HFFc6 (cell line): ENCODE results near the gene CPLX3. TPM values are rescaled to one million over a fixed set of nuclear protein-coding genes. Genes with fewer than 3 reads are reported as not detected.

ENCODE experiments used
- DNase-seq: peaks from one replicate; pipeline ENCODE4 v3.0.0-alpha.2; 2018
- H3K27ac Mint-ChIP-seq: 2 replicates; pipeline ENCODE4 v1.8.0; 2020; ENCODE audit warnings: mild to moderate bottlenecking, mixed read lengths
- H3K27me3 Mint-ChIP-seq: 2 replicates; pipeline ENCODE4 v1.8.0; 2021; ENCODE audit warnings: mild to moderate bottlenecking, moderate library complexity, mixed read lengths; ENCODE audit not compliant: insufficient read depth
- H3K36me3 Mint-ChIP-seq: 2 replicates; pipeline ENCODE4 v1.8.0; 2021; ENCODE audit warnings: low read depth, mixed read lengths
- H3K4me1 Mint-ChIP-seq: 2 replicates; pipeline ENCODE4 v1.8.0; 2020; ENCODE audit warnings: low read depth, mixed read lengths
- H3K4me3 Mint-ChIP-seq: 2 replicates; pipeline ENCODE4 v1.8.0; 2020; ENCODE audit warnings: mild to moderate bottlenecking, moderate library complexity, mixed read lengths
- H3K9me3 Mint-ChIP-seq: 2 replicates; pipeline ENCODE4 v1.8.0; 2020; ENCODE audit warnings: mild to moderate bottlenecking, mixed read lengths
- long read RNA-seq: library from polyadenylated mRNA; unstranded; transcript quantifications from one replicate; pipeline ENCODE4 v2.0.0, GENCODE V29; 2019
- total RNA-seq, 6 experiments: library from RNA; stranded (reverse); fragmentation: NEBNext Ultra II Directional; extraction: Animal tissue kit (Norgen Biotek cat#: 25700); gene quantifications; 2 replicates in 1 of 6; 3 replicates in 5 of 6; pipeline ENCODE4 v1.2.3, GENCODE V29; 2021
- TF ChIP-seq, protein P1 (sequence below): fragments of 200-600 bp; sonication (generic); IDR thresholded peaks from 2 replicates; pipeline ENCODE4 v1.5.0; 2021; ENCODE audit warnings: antibody characterized with exemption, mild to moderate bottlenecking

Gene CPLX3
- total RNA-seq, result under 1 TPM in 1 of 6 experiments, not detected in 5; 0.09 TPM
- long read RNA-seq, result 0 reads

- Mint-ChIP-seq H3K4me1 (peaks cover 10% of the 10 kb centered on the region), H3K36me3 (no peaks in the 10 kb centered on the region), H3K9me3 (no peaks in the 10 kb centered on the region), H3K27ac (no peak within 1 kb of the TSS), H3K4me3 (no peak within 1 kb of the TSS), H3K27me3 (peaks cover 34% of the 10 kb centered on the region)
- TF ChIP-seq, protein P1, sequence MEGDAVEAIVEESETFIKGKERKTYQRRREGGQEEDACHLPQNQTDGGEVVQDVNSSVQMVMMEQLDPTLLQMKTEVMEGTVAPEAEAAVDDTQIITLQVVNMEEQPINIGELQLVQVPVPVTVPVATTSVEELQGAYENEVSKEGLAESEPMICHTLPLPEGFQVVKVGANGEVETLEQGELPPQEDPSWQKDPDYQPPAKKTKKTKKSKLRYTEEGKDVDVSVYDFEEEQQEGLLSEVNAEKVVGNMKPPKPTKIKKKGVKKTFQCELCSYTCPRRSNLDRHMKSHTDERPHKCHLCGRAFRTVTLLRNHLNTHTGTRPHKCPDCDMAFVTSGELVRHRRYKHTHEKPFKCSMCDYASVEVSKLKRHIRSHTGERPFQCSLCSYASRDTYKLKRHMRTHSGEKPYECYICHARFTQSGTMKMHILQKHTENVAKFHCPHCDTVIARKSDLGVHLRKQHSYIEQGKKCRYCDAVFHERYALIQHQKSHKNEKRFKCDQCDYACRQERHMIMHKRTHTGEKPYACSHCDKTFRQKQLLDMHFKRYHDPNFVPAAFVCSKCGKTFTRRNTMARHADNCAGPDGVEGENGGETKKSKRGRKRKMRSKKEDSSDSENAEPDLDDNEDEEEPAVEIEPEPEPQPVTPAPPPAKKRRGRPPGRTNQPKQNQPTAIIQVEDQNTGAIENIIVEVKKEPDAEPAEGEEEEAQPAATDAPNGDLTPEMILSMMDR, result no peak
- no peak for DNase-seq
These were observed at the start of gene CPLX3 for GRCh38 chr15:74826364-74826819. Gene CPLX3 (plus strand): TSS chr15:74826627. CDS start chr15:74826704, 77 bp downstream.

DNA sequence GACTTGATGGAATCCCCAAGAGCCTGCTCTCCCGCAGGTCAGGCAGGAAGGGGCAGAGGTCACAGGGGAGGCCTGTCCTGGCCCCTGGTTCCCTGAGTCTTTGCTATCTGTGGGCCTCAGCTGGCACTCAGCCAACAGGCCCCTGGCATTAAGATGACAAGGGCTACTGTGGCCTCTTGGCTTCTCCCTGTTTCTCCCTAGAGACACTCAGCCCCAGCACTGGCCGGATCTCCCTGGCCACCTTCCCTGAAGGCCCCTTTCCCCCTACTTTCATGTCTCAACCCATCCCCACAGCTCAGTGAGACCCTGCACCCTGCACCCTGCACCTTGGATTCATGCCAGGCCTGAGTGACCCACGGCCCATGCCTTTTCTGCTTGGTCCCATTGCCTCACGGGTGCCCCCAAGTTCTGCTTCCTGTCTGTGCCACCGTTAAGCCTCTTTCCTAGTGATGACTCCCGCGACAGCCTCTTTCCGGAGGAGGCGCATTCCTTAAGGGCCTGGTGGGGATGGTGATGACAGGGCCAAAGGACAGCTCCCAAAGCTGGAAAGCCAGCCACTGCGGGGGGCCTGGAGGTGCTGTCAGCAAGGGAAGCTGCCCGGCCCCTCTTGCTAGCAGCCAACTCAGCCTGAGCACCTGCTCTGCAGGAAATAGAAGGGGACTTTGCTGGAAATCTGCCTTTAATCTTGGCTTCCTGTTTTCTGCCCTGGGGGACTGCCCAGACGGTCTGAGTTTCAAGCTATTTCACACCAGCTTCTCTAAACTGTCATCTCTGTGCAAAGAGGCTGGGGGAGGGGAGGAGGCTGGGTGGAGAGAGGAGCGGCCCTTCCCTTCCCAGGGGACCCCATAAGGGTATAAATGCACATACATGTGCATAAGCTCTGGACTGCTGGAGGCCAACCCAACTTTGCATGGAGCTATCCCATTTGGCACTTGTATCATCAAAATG is 49.3 kb upstream of the CPLX3 start:
- no peak for DNase-seq
- no peak overlapping the region for H3K4me3 Mint-ChIP-seq
- H3K27ac Mint-ChIP-seq, result no peak overlapping the region; the same call in 1 of the 2 replicates
- peaks cover 6% of the 10 kb centered on the region for H3K27me3 Mint-ChIP-seq
- H3K36me3 Mint-ChIP-seq, result no peaks in the 10 kb centered on the region
- no peaks in the 10 kb centered on the region for H3K9me3 Mint-ChIP-seq
- H3K4me1 Mint-ChIP-seq, result peaks cover 34% of the 10 kb centered on the region
- TF ChIP-seq, protein P1, result no peak

DNA sequence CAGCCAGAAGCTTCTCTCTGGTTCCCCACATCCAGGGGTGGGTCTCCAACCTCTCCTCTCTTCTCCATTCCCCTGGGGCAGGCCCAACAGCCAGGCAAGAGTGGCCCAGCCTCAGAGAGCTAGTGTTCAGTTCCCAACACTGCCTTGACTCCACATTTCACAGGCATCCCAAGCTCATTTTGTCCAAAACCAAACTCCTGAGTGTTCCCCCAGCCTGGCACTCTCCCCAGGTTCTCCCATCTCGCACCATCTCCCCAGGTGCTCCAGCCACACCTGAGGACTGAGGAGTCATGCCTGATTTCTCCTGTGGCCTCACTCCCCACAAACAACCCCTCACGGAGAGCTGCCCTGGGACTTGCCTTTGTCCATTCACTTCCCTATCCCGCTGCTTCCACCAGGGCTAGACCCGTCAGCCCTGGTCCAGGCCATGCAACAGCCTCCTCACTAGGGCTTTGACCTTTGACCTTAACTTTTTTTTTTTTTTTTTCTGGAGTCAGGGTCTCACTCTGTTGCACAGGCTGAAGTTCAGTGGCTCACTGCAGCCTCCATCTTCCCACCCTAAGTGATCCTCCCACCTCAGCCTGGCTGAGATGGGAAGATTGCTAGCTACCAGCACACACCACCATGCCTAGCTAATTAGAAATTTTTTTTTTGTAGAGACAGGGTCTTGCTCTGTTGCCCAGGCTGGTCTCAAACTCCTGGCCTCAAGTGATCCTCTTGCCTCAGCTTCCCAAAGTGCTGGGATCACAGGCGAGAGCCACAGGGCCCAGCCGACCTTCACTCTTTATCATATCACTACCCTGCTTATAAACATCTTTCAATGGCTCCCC is 48.4 kb upstream of the CPLX3 start:
- Mint-ChIP-seq H3K4me1 (peaks cover 37% of the 10 kb centered on the region), H3K4me3 (no peak overlapping the region), H3K9me3 (no peaks in the 10 kb centered on the region), H3K27me3 (peaks cover 5% of the 10 kb centered on the region), H3K27ac (no peak overlapping the region), H3K36me3 (no peaks in the 10 kb centered on the region)
- no peak for DNase-seq
- TF ChIP-seq, protein P1, result no peak

DNA sequence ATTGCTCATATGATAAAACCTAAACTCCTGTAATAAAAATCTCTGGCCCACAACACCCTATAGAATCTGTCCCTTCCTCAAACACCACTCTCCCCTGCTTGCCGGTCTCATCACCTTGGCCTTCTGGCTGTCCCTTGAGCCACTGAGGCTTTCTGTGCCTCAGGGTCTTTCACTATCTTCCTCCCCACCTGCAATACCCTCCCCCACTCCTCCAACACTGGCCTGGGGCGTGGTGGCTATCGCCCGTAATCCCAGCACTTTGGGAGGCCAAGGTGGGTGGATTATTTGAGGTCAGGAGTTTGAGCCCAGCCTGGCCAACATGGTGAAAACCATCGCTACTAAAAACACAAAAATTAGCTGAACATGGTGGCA is 47.8 kb upstream of the CPLX3 start:
- DNase-seq, result no peak
- H3K27me3 Mint-ChIP-seq, result peaks cover 2% of the 10 kb centered on the region
- peaks cover 43% of the 10 kb centered on the region for H3K4me1 Mint-ChIP-seq
- no peak overlapping the region for H3K4me3 Mint-ChIP-seq
- TF ChIP-seq, protein P1, result no peak
- no peak overlapping the region for H3K27ac Mint-ChIP-seq
- no peaks in the 10 kb centered on the region for H3K36me3 Mint-ChIP-seq
- no peaks in the 10 kb centered on the region for H3K9me3 Mint-ChIP-seq

GRCh38 chr15:74779162-74779648 is 47.2 kb upstream of the CPLX3 start:
- Mint-ChIP-seq H3K9me3 (no peaks in the 10 kb centered on the region), H3K36me3 (no peaks in the 10 kb centered on the region), H3K4me3 (no peak overlapping the region), H3K4me1 (peaks cover 49% of the 10 kb centered on the region), H3K27me3 (peaks cover 2% of the 10 kb centered on the region), H3K27ac (no peak overlapping the region)
- TF ChIP-seq, protein P1, result no peak
- no peak for DNase-seq
